ENCODE measurements around the gene FBLN1.

Gene FBLN1

GRCh38 chr22:45473626-45474237 is 29.0 kb upstream of the FBLN1 start:
- Histone ChIP-seq H3K4ac (ENCODE audit: low read depth, low read length) (no peak overlapping the region), H3K79me2 (ENCODE audit: control insufficient read depth, insufficient read depth, low read length, poor library complexity) (no peaks in the 10 kb centered on the region), H3K36me3 (ENCODE audit: control insufficient read depth in 1 of 2, insufficient read depth in 2 of 2, low read length in 2 of 2) (no peaks in the 10 kb centered on the region), H4K91ac (ENCODE audit: low read depth, low read length) (peak overlapping the region; percentile 64), H4K12ac (ENCODE audit: low read depth, low read length) (no peak overlapping the region), H3K4me2 (ENCODE audit: low read length) (no peak overlapping the region), H3K9ac (ENCODE audit: low read length) (no peak overlapping the region), H2AK5ac (ENCODE audit: low read length) (no peak overlapping the region), H3K27me3 (ENCODE audit: insufficient read depth, low read length) (no peaks in the 10 kb centered on the region), H3K4me1 (ENCODE audit: control insufficient read depth in 1 of 2, insufficient read depth in 2 of 2, low read length in 2 of 2) (peaks cover 8 to 15% of the 10 kb centered on the region in 2 experiments), H3K79me1 (ENCODE audit: low read length) (peaks cover 31% of the 10 kb centered on the region), H2BK120ac (ENCODE audit: insufficient read depth, low read length, poor library complexity) (peak overlapping the region; percentile 18), H3K18ac (ENCODE audit: low read length) (no peak overlapping the region), H4K8ac (ENCODE audit: low read depth, low read length) (peak overlapping the region; percentile 8), H3K9me3 (ENCODE audit: insufficient read depth, low read depth, low read length) (no peaks in the 10 kb centered on the region), H2BK12ac (ENCODE audit: low read length) (peak overlapping the region; percentile 37), H3K23ac (ENCODE audit: low read length) (no peak overlapping the region), H2BK5ac (ENCODE audit: low read depth, low read length, poor library complexity) (peak overlapping the region; percentile 42), H3K14ac (ENCODE audit: low read length) (no peak overlapping the region), H3K27ac (ENCODE audit: low read depth, low read length) (peak overlapping the region; percentile 74), H2AFZ (ENCODE audit: insufficient read depth, low read length, poor library complexity) (no peak overlapping the region), H3K4me3 (ENCODE audit: low read depth, low read length) (no peak overlapping the region)
- no peak for DNase-seq
- WGBS (ENCODE audit: extremely low coverage, insufficient coverage, insufficient read length), result no CpG with 5 or more reads among the region's 6 CpGs

GRCh38 chr22:45475063-45475747 is 27.5 kb upstream of the FBLN1 start:
- no peaks in the 10 kb centered on the region for H3K27me3 ChIP-seq (ENCODE audit: insufficient read depth, low read length)
- H3K4me2 ChIP-seq (ENCODE audit: low read length), result no peak overlapping the region
- peak overlapping the region; percentile 56 for H2AK5ac ChIP-seq (ENCODE audit: low read length)
- H3K4me1 ChIP-seq (ENCODE audit: control insufficient read depth in 1 of 2, insufficient read depth in 2 of 2, low read length in 2 of 2), result peaks cover 4 to 10% of the 10 kb centered on the region in 2 experiments
- H3K18ac ChIP-seq (ENCODE audit: low read length), result no peak overlapping the region
- H3K79me1 ChIP-seq (ENCODE audit: low read length), result peaks cover 22% of the 10 kb centered on the region
- DNase-seq, result no peak
- H4K91ac ChIP-seq (ENCODE audit: low read depth, low read length), result peak overlapping the region; percentile 33
- H3K23ac ChIP-seq (ENCODE audit: low read length), result no peak overlapping the region
- H2BK12ac ChIP-seq (ENCODE audit: low read length), result peak overlapping the region; percentile 55
- H3K4ac ChIP-seq (ENCODE audit: low read depth, low read length), result no peak overlapping the region
- no peak overlapping the region for H2AFZ ChIP-seq (ENCODE audit: insufficient read depth, low read length, poor library complexity)
- no peak overlapping the region for H2BK120ac ChIP-seq (ENCODE audit: insufficient read depth, low read length, poor library complexity)
- no peak overlapping the region for H2BK5ac ChIP-seq (ENCODE audit: low read depth, low read length, poor library complexity)
- WGBS (ENCODE audit: extremely low coverage, insufficient coverage, insufficient read length), result no CpG with 5 or more reads among the region's 8 CpGs
- H3K4me3 ChIP-seq (ENCODE audit: low read depth, low read length), result no peak overlapping the region
- H3K36me3 ChIP-seq (ENCODE audit: control insufficient read depth in 1 of 2, insufficient read depth in 2 of 2, low read length in 2 of 2), result no peaks in the 10 kb centered on the region
- no peak overlapping the region for H3K27ac ChIP-seq (ENCODE audit: low read depth, low read length)
- H3K79me2 ChIP-seq (ENCODE audit: control insufficient read depth, insufficient read depth, low read length, poor library complexity), result no peaks in the 10 kb centered on the region
- H3K9me3 ChIP-seq (ENCODE audit: insufficient read depth, low read depth, low read length), result no peaks in the 10 kb centered on the region
- no peak overlapping the region for H4K8ac ChIP-seq (ENCODE audit: low read depth, low read length)
- H3K9ac ChIP-seq (ENCODE audit: low read length), result no peak overlapping the region
- no peak overlapping the region for H4K12ac ChIP-seq (ENCODE audit: low read depth, low read length)
- H3K14ac ChIP-seq (ENCODE audit: low read length), result no peak overlapping the region

GRCh38 chr22:45475851-45476514 is 26.7 kb upstream of the FBLN1 start:
- Histone ChIP-seq H3K79me1 (ENCODE audit: low read length) (peaks cover 17% of the 10 kb centered on the region), H4K12ac (ENCODE audit: low read depth, low read length) (no peak overlapping the region), H4K91ac (ENCODE audit: low read depth, low read length) (peak overlapping the region; percentile 2), H3K36me3 (ENCODE audit: control insufficient read depth in 1 of 2, insufficient read depth in 2 of 2, low read length in 2 of 2) (no peaks in the 10 kb centered on the region), H3K27me3 (ENCODE audit: insufficient read depth, low read length) (no peaks in the 10 kb centered on the region), H4K8ac (ENCODE audit: low read depth, low read length) (no peak overlapping the region), H3K27ac (ENCODE audit: low read depth, low read length) (no peak overlapping the region), H2BK120ac (ENCODE audit: insufficient read depth, low read length, poor library complexity) (peak overlapping the region; percentile 46), H2AFZ (ENCODE audit: insufficient read depth, low read length, poor library complexity) (no peak overlapping the region), H3K4ac (ENCODE audit: low read depth, low read length) (no peak overlapping the region), H3K79me2 (ENCODE audit: control insufficient read depth, insufficient read depth, low read length, poor library complexity) (no peaks in the 10 kb centered on the region), H2BK5ac (ENCODE audit: low read depth, low read length, poor library complexity) (no peak overlapping the region), H2AK5ac (ENCODE audit: low read length) (peak overlapping the region; percentile 72), H3K18ac (ENCODE audit: low read length) (no peak overlapping the region), H3K14ac (ENCODE audit: low read length) (peak overlapping the region; percentile 3), H3K9me3 (ENCODE audit: insufficient read depth, low read depth, low read length) (no peaks in the 10 kb centered on the region), H3K4me3 (ENCODE audit: low read depth, low read length) (no peak overlapping the region), H2BK12ac (ENCODE audit: low read length) (peak overlapping the region; percentile 7), H3K23ac (ENCODE audit: low read length) (no peak overlapping the region), H3K9ac (ENCODE audit: low read length) (no peak overlapping the region), H3K4me1 (ENCODE audit: control insufficient read depth in 1 of 2, insufficient read depth in 2 of 2, low read length in 2 of 2) (peaks cover 4 to 10% of the 10 kb centered on the region in 2 experiments), H3K4me2 (ENCODE audit: low read length) (no peak overlapping the region)
- WGBS (ENCODE audit: extremely low coverage, insufficient coverage, insufficient read length), result no CpG with 5 or more reads among the region's 15 CpGs
- no peak for DNase-seq

GRCh38 chr22:45476814-45477213 is 25.9 kb upstream of the FBLN1 start:
- no CpG with 5 or more reads among the region's 6 CpGs for WGBS (ENCODE audit: extremely low coverage, insufficient coverage, insufficient read length)
- H3K79me2 ChIP-seq (ENCODE audit: control insufficient read depth, insufficient read depth, low read length, poor library complexity), result no peaks in the 10 kb centered on the region

More at GRCh38 chr22:45476814-45477213, 25.9 kb upstream of the FBLN1 start:
- Histone ChIP-seq H3K27me3 (ENCODE audit: insufficient read depth, low read length) (no peaks in the 10 kb centered on the region), H2AFZ (ENCODE audit: insufficient read depth, low read length, poor library complexity) (no peak overlapping the region), H3K23ac (ENCODE audit: low read length) (no peak overlapping the region), H3K4me3 (ENCODE audit: low read depth, low read length) (no peak overlapping the region), H3K14ac (ENCODE audit: low read length) (peak overlapping the region; percentile 22), H4K8ac (ENCODE audit: low read depth, low read length) (no peak overlapping the region), H3K27ac (ENCODE audit: low read depth, low read length) (no peak overlapping the region), H3K4ac (ENCODE audit: low read depth, low read length) (no peak overlapping the region), H4K12ac (ENCODE audit: low read depth, low read length) (no peak overlapping the region), H3K79me1 (ENCODE audit: low read length) (peaks cover 16% of the 10 kb centered on the region), H3K4me1 (ENCODE audit: control insufficient read depth in 1 of 2, insufficient read depth in 2 of 2, low read length in 2 of 2) (peaks cover 4 to 10% of the 10 kb centered on the region in 2 experiments), H3K9me3 (ENCODE audit: insufficient read depth, low read depth, low read length) (no peaks in the 10 kb centered on the region), H3K36me3 (ENCODE audit: control insufficient read depth in 1 of 2, insufficient read depth in 2 of 2, low read length in 2 of 2) (no peaks in the 10 kb centered on the region), H2BK120ac (ENCODE audit: insufficient read depth, low read length, poor library complexity) (no peak overlapping the region), H3K4me2 (ENCODE audit: low read length) (no peak overlapping the region), H2BK12ac (ENCODE audit: low read length) (peak overlapping the region; percentile 27), H4K91ac (ENCODE audit: low read depth, low read length) (peak overlapping the region; percentile 7), H3K9ac (ENCODE audit: low read length) (no peak overlapping the region), H2BK5ac (ENCODE audit: low read depth, low read length, poor library complexity) (no peak overlapping the region), H2AK5ac (ENCODE audit: low read length) (peak overlapping the region; percentile 53), H3K18ac (ENCODE audit: low read length) (no peak overlapping the region)
- peak in 1 of 2 donors; percentile 22 for DNase-seq

Data from trophoblast cell (in vitro differentiated cells and primary cell).